WTC11 (cell line): Measurements from ENCODE around the gene DDIT4L. TPM values are rescaled to one million over a fixed set of nuclear protein-coding genes. Genes with fewer than 3 reads are reported as not detected.
"Not testable (repeated sequence)": the region's sequence is repeated elsewhere in the genome, so short reads cannot be mapped to it uniquely, and the experiment has no call there.

Experiments
- ATAC-seq: fragments of 200-7000 bp; cut with Tn5 transposase; 2 replicates; pipeline ENCODE4 v1.10.0; 2021; ENCODE audit warnings: mild to moderate bottlenecking, moderate library complexity
- CTCF ChIA-PET: fragments of 300-600 bp; sonication (Branson Sonifier 250); formaldehyde crosslinking; loops from one replicate; lab custom pipeline; 2021; ENCODE audit warnings: antibody characterized with exemption; lab: Charles Lee
- POLR2A ChIA-PET: fragments of 350-600 bp; sonication (Branson Sonifier 250); formaldehyde crosslinking; loops from one replicate; lab custom pipeline; 2021; ENCODE audit warnings: antibody characterized with exemption; lab: Charles Lee
- DNase-seq: peaks from one replicate; pipeline ENCODE4 v3.0.0; 2021; ENCODE audit warnings: low spot score
- H3K27ac Mint-ChIP-seq: 2 replicates; pipeline ENCODE4 v1.8.0; 2021; ENCODE audit warnings: mixed read lengths
- H3K27me3 Mint-ChIP-seq: 2 replicates; pipeline ENCODE4 v1.8.0; 2021; ENCODE audit warnings: low read depth, mild to moderate bottlenecking, moderate library complexity, mixed read lengths
- H3K36me3 Mint-ChIP-seq: 2 replicates; pipeline ENCODE4 v1.8.0; 2021; ENCODE audit warnings: mixed read lengths
- H3K4me1 Mint-ChIP-seq: 2 replicates; pipeline ENCODE4 v1.8.0; 2022; ENCODE audit warnings: mixed read lengths
- H3K4me3 Mint-ChIP-seq: 2 replicates; pipeline ENCODE4 v1.8.0; 2021; ENCODE audit warnings: mild to moderate bottlenecking, moderate library complexity, mixed read lengths
- H3K9me3 Mint-ChIP-seq: 2 replicates; pipeline ENCODE4 v1.8.0; 2021; ENCODE audit warnings: mixed read lengths
- ATF1 ChIP-seq: sonication (generic); formaldehyde crosslinking; IDR thresholded peaks from 2 replicates; pipeline ENCODE4 v1.8.1; 2023; ENCODE audit warnings: mild to moderate bottlenecking, moderate library complexity, missing genetic modification reagents
- CREB1 ChIP-seq: sonication (generic); formaldehyde crosslinking; IDR thresholded peaks from 2 replicates; pipeline ENCODE4 v1.8.0; 2023; ENCODE audit warnings: mild to moderate bottlenecking, missing genetic modification reagents
- ESRRA ChIP-seq: sonication (generic); formaldehyde crosslinking; IDR thresholded peaks from 2 replicates; pipeline ENCODE4 v1.8.1; 2022; ENCODE audit warnings: mild to moderate bottlenecking, missing genetic modification reagents, borderline replicate concordance
- FOXJ3 ChIP-seq: sonication (generic); formaldehyde crosslinking; IDR thresholded peaks from 2 replicates; pipeline ENCODE4 v1.9.0; 2021; ENCODE audit warnings: missing genetic modification reagents, mild to moderate bottlenecking, borderline replicate concordance
- GRHL2 ChIP-seq: fragments of 250-450 bp; sonication (Bioruptor Pico); IDR thresholded peaks from 2 replicates; pipeline ENCODE4 v1.8.0; 2022; ENCODE audit warnings: mild to moderate bottlenecking, moderate library complexity; ENCODE audit not compliant: insufficient replicate concordance, severe bottlenecking
- KAT7 ChIP-seq: sonication (generic); formaldehyde crosslinking; IDR thresholded peaks from 2 replicates; pipeline ENCODE4 v1.8.1; 2023; ENCODE audit warnings: missing genetic modification reagents, mild to moderate bottlenecking, borderline replicate concordance
- NR3C1 ChIP-seq: sonication (generic); formaldehyde crosslinking; conservative IDR thresholded peaks from 2 replicates; pipeline ENCODE4 v1.8.1; 2023; ENCODE audit warnings: low read depth, mild to moderate bottlenecking, missing genetic modification reagents
- OVOL2 ChIP-seq: fragments of 250-450 bp; sonication (Bioruptor Pico); IDR thresholded peaks from 2 replicates; pipeline ENCODE4 v1.9.0; 2021; ENCODE audit warnings: mild to moderate bottlenecking, borderline replicate concordance
- RORB ChIP-seq: fragments of 250-450 bp; sonication (Bioruptor Pico); IDR thresholded peaks from 2 replicates; pipeline ENCODE4 v1.9.0; 2021; ENCODE audit warnings: mild to moderate bottlenecking
- ZNF138 ChIP-seq: sonication (generic); formaldehyde crosslinking; conservative IDR thresholded peaks from 2 replicates; pipeline ENCODE4 v1.8.1; 2022; ENCODE audit warnings: mild to moderate bottlenecking, moderate library complexity, missing genetic modification reagents
- ZNF219 ChIP-seq: sonication (generic); formaldehyde crosslinking; IDR thresholded peaks from 2 replicates; pipeline ENCODE4 v1.8.0; 2023; ENCODE audit warnings: missing genetic modification reagents, mild to moderate bottlenecking, borderline replicate concordance
- ZNF396 ChIP-seq: fragments of 250-450 bp; sonication (Bioruptor Pico); IDR thresholded peaks from 2 replicates; pipeline ENCODE4 v1.8.0; 2021; ENCODE audit warnings: mild to moderate bottlenecking, moderate library complexity, borderline replicate concordance
- ZNF423 ChIP-seq: fragments of 250-450 bp; sonication (Bioruptor Pico); IDR thresholded peaks from 2 replicates; pipeline ENCODE4 v2.1.2; 2022; ENCODE audit warnings: mild to moderate bottlenecking, moderate library complexity
- total RNA-seq: library from RNA; stranded (reverse); gene quantifications from 3 replicates; pipeline ENCODE4 v1.2.3, GENCODE V29; 2021
- TF ChIP-seq, protein P1 (sequence below): fragments of 250-450 bp; sonication (Bioruptor Pico); IDR thresholded peaks from 2 replicates; pipeline ENCODE4 v2.1.2; 2022; ENCODE audit warnings: mild to moderate bottlenecking, moderate library complexity
- TF ChIP-seq, protein P2 (sequence below): sonication (generic); formaldehyde crosslinking; IDR thresholded peaks from 2 replicates; pipeline ENCODE4 v1.8.1; 2023; ENCODE audit warnings: mild to moderate bottlenecking, missing genetic modification reagents, moderate library complexity
- TF ChIP-seq, protein P3 (sequence below): fragments of 200-600 bp; IDR thresholded peaks from 2 replicates; pipeline ENCODE4 v1.8.0; 2022; ENCODE audit warnings: antibody characterized with exemption
- TF ChIP-seq, protein P4 (sequence below): sonication (generic); formaldehyde crosslinking; IDR thresholded peaks from 2 replicates; pipeline ENCODE4 v1.8.1; 2023; ENCODE audit warnings: mild to moderate bottlenecking, missing genetic modification reagents, moderate library complexity
- TF ChIP-seq, protein P5 (sequence below): sonication (generic); formaldehyde crosslinking; conservative IDR thresholded peaks from 2 replicates; pipeline ENCODE4 v1.8.1; 2022; ENCODE audit warnings: mild to moderate bottlenecking, missing genetic modification reagents
- TF ChIP-seq, protein P6 (sequence below): sonication (generic); formaldehyde crosslinking; IDR thresholded peaks from 2 replicates; pipeline ENCODE4 v1.8.0; 2022; ENCODE audit warnings: mild to moderate bottlenecking, missing genetic modification reagents

The DDIT4L gene
- total RNA-seq, 1 experiment from 2014 or later, result 3.8 TPM

DNA sequence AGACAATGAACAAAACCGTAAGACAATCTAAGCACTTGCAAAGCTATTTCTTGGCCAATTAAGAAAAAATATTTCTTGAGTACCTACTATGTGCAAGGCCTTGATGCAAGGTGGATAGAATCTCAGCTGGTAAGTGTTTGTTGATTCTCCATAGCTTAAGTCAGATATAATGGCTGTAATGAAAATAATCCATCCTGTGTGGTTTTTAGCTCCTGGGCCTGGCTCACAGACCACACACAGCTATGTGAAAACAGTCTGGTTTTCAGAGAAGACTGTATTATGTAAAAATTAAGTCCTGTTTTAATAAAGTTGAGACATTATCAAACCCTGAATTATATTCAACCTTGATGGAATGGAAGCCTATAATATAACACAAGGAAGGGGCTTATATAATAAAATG lies 7.8 kb upstream of the DDIT4L start:
- ATAC-seq (no peak), DNase-seq (no peak)

DNA sequence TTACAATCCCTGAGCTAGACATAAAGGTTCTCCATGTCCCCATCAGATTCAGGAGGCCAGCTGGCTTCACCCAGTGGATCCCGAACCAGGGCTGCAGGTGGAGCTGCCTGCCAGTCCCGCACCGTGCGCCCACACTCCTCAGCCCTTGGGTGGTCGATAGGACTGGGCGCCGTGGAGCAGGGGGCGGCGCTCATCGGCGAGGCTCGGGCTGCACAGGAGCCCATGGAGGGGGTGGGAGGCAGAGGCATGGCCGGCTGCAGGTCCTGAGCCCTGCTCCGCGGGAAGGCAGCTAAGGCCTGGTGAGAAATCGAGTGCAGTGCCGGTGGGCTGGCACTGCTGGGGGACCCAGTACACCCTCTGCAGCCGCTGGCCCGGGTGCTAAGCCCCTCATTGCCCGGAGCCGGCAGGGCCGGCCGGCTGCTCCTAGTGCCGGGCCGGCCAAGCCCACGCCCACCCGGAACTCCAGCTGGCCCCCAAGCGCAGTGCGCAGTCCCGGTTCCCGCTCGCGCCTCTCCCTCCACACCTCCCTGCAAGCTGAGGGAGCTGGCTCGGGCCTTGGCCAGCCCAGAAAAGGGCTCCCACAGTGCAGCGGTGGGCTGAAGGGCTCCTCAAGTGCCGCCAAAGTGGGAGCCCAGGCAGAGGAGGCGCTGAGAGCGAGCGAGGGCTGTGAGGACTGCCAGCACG lies 6.3 kb upstream of the DDIT4L start:
- H3K4me1 Mint-ChIP-seq, CTCF ChIA-PET, H3K27ac Mint-ChIP-seq, H3K9me3 Mint-ChIP-seq, H3K4me3 Mint-ChIP-seq, H3K36me3 Mint-ChIP-seq, H3K27me3 Mint-ChIP-seq, ATAC-seq, DNase-seq, POLR2A ChIA-PET: not testable (repeated sequence)

More for the DNA sequence above, 7.8 kb upstream of the DDIT4L start:
- POLR2A ChIA-PET, result no interaction called here
- Mint-ChIP-seq H3K4me3 (no peak overlapping the region), H3K9me3 (peaks cover 5% of the 10 kb centered on the region; the same call in 1 of the 2 replicates), H3K27ac (no peak overlapping the region), H3K4me1 (no peaks in the 10 kb centered on the region), H3K36me3 (no peaks in the 10 kb centered on the region), H3K27me3 (peaks cover 5% of the 10 kb centered on the region; the same call in 1 of the 2 replicates)
- CTCF ChIA-PET, result interaction anchor here (1.1 kb wide), 1 partner anchor 105 kb away, joined by 3 read pairs; no protein-coding TSS in a partner anchor
- TF ChIP-seq, protein P1, sequence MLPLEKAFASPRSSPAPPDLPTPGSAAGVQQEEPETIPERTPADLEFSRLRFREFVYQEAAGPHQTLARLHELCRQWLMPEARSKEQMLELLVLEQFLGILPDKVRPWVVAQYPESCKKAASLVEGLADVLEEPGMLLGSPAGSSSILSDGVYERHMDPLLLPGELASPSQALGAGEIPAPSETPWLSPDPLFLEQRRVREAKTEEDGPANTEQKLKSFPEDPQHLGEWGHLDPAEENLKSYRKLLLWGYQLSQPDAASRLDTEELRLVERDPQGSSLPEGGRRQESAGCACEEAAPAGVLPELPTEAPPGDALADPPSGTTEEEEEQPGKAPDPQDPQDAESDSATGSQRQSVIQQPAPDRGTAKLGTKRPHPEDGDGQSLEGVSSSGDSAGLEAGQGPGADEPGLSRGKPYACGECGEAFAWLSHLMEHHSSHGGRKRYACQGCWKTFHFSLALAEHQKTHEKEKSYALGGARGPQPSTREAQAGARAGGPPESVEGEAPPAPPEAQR (CRISPR knock-in tag), result no peak
- TF ChIP-seq ATF1 (CRISPR knock-in tag) (no peak), NR3C1 (CRISPR knock-in tag) (no peak), ZNF396 (CRISPR knock-in tag) (no peak), OVOL2 (CRISPR knock-in tag) (no peak), ZNF423 (CRISPR knock-in tag) (no peak), ESRRA (no peak), ZNF219 (CRISPR knock-in tag) (no peak), CREB1 (CRISPR knock-in tag) (no peak), KAT7 (CRISPR knock-in tag) (no peak), GRHL2 (CRISPR knock-in tag) (no peak), FOXJ3 (CRISPR knock-in tag) (no peak), ZNF138 (no peak), RORB (CRISPR knock-in tag) (no peak)
- TF ChIP-seq, protein P2, sequence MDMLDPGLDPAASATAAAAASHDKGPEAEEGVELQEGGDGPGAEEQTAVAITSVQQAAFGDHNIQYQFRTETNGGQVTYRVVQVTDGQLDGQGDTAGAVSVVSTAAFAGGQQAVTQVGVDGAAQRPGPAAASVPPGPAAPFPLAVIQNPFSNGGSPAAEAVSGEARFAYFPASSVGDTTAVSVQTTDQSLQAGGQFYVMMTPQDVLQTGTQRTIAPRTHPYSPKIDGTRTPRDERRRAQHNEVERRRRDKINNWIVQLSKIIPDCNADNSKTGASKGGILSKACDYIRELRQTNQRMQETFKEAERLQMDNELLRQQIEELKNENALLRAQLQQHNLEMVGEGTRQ (CRISPR knock-in tag), result no peak
- TF ChIP-seq, protein P3, sequence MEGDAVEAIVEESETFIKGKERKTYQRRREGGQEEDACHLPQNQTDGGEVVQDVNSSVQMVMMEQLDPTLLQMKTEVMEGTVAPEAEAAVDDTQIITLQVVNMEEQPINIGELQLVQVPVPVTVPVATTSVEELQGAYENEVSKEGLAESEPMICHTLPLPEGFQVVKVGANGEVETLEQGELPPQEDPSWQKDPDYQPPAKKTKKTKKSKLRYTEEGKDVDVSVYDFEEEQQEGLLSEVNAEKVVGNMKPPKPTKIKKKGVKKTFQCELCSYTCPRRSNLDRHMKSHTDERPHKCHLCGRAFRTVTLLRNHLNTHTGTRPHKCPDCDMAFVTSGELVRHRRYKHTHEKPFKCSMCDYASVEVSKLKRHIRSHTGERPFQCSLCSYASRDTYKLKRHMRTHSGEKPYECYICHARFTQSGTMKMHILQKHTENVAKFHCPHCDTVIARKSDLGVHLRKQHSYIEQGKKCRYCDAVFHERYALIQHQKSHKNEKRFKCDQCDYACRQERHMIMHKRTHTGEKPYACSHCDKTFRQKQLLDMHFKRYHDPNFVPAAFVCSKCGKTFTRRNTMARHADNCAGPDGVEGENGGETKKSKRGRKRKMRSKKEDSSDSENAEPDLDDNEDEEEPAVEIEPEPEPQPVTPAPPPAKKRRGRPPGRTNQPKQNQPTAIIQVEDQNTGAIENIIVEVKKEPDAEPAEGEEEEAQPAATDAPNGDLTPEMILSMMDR, result no peak
- TF ChIP-seq, protein P4, sequence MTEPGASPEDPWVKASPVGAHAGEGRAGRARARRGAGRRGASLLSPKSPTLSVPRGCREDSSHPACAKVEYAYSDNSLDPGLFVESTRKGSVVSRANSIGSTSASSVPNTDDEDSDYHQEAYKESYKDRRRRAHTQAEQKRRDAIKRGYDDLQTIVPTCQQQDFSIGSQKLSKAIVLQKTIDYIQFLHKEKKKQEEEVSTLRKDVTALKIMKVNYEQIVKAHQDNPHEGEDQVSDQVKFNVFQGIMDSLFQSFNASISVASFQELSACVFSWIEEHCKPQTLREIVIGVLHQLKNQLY, result no peak
- TF ChIP-seq, protein P5, sequence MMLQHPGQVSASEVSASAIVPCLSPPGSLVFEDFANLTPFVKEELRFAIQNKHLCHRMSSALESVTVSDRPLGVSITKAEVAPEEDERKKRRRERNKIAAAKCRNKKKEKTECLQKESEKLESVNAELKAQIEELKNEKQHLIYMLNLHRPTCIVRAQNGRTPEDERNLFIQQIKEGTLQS (CRISPR knock-in tag), result no peak
- TF ChIP-seq, protein P6, sequence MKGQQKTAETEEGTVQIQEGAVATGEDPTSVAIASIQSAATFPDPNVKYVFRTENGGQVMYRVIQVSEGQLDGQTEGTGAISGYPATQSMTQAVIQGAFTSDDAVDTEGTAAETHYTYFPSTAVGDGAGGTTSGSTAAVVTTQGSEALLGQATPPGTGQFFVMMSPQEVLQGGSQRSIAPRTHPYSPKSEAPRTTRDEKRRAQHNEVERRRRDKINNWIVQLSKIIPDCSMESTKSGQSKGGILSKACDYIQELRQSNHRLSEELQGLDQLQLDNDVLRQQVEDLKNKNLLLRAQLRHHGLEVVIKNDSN (CRISPR knock-in tag), result no peak
